HG03354 (cell line): ENCODE data around the gene CDC37.

Experiments
- ATAC-seq: cut with Tn5 transposase; IDR thresholded peaks from one replicate; pipeline ENCODE4 v1.9.1; 2021; ENCODE audit warnings: mild to moderate bottlenecking; ENCODE audit not compliant: unreplicated experiment, poor library complexity, severe bottlenecking

Gene CDC37

GRCh38 chr19:10365518-10365917 is 37.8 kb downstream of the CDC37 start:
- ATAC-seq: no peak

GRCh38 chr19:10364644-10365043 is 38.7 kb downstream of the CDC37 start:
- ATAC-seq: no peak

- ATAC-seq: no peak
These were observed 39.5 kb downstream of the CDC37 start for GRCh38 chr19:10363789-10364281.

- no peak for ATAC-seq
These were observed 41.1 kb downstream of the CDC37 start for GRCh38 chr19:10362259-10362658.

- no peak for ATAC-seq
These were observed 41.8 kb downstream of the CDC37 start for GRCh38 chr19:10361569-10362011.

DNA sequence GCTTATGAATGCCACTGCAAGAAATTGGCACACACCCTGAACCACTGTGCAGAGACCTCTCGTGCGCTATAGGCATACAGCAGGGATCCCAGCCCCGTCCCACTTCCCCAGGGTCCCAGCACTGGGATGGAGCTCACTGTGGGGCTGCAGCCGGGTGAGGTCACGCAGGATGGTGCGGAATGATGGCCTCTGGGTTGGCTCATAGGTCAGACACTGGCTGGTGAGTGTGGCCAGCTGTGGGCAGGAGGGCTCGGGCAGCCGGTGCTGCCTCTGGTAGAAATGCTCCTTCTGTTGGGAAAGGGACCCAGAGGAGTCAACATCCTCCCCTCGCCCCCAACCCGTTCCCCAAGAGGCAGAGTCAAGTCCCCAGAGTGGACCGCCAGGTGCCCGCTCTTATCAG is 46.9 kb downstream of the CDC37 start:
- no peak for ATAC-seq

DNA sequence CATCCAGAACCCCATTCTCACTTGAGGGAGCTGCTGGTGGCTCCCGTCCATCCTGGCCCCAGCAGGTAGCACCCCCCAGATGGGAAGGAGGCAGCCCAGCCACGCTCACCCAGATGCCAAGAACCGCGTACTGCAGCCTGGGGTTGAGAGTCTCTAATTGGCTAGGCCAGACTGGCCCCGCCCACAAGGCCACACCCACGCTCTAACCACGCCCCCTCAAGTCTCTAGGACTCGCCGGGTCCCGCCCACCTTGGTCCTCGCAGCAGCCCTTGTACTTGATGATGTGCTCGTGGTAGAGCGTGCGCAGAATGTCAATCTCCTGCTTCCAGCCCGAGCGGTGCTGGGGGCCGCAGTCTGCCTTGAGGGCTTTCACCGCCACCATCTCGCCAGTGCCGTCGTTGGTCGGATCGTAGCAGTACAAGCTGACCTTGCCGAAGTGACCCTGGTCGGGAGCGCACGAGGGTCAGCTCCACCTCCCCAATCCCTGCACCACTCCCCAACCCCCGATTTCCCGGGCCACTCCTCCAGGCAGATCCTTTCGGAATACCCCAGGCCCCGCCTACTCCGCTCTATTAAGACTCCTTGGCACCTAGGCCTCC is 49.5 kb downstream of the CDC37 start:
- no peak for ATAC-seq

DNA sequence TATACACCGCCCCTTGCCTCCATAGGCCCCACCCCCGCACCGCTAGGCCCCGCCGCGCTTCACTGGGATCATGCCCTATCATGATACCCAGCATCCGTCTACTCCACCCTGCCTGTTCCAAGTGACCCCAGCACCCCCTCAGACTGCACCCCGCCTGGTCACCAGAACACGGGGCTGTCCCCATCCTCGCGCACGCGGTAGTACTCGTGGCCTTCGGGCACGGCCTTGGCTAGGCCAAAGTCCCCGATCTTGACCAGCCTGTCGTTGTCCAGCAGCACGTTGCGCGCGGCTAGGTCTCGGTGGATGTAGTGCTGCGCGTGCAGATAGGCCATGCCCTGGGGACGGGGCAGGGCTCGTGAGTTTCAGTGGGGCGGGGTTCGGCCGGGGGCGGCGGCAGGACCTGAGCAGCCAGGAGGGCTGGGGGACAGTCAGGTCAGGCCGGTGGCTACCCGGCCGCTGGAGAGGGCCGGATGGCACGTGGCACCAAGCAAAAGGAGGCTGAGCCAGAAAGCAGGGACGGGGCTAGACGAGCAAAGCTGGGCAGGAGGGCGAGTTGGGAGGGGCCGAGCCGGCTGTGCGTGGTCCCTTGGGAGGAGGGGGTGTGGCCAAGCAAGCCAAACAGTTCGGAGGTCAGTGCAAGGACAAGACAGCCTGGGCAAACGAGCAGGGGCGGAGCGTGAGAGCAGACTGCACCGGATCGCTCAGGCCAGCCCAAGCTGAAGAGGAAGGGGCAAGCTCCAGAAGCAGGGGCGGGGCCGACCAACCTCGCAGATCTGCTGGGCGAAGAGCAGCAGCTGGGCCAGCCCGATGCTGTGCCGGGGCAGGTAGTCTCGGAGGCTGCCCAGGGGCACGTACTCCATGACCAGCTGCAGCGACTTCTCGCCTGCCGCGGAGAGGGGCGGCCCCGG is 50.3 kb downstream of the CDC37 start:
- ATAC-seq: no peak

DNA sequence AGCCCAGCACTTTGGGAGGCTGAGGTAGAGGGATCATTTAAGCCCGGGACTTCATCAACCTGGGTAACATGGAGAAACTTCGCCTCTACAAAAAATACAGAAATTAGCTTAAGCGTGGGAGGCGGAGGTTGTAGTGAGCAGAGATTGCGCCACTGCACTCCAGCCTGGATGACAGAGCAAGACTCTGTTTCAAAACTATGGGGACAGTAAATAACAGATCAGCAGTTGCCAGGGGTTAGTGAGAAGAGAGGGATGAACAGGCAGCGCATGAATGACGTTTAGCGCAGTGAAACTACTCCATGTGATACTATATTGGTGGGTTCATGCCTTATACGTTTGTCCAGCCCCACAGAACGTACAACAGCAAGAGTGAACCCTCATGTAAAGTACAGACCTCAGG is 56.8 kb downstream of the CDC37 start:
- no peak for ATAC-seq

DNA sequence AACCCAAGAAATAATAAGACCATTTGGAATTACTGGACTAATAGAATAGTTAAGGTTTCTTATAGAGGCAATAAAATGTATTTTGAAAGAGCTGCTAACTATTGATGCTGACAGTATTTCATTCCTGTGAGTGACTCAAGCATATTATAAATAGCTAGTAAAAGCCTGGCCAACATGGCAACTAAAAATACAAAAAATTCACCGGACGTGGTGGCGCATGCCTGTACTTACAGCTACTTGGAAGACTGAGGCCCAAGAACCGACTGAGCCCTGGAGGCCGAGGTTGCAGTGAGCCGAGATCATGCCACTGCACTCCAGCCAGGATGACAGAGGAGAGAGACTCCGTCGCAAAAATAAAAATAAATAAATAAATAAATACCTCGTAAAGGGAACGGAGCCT is 58.6 kb downstream of the CDC37 start:
- ATAC-seq: no peak

- no peak for ATAC-seq
These were observed 59.8 kb downstream of the CDC37 start for GRCh38 chr19:10343495-10343894.
